Activated T-cell treated with anti-CD3 and anti-CD28 coated beads for 1 hour (primary cell): Measurements from ENCODE around the gene COBL.

Experiments
- DNase-seq: peaks from one replicate; pipeline ENCODE4 v3.0.0-alpha.2; 2020; ENCODE audit warnings: low read depth

The COBL gene

GRCh38 chr7:51043461-51043860 lies 273.1 kb downstream of the COBL start:
- no peak for DNase-seq

- DNase-seq = no peak
These were observed 275.8 kb downstream of the COBL start for GRCh38 chr7:51040787-51041186.

GRCh38 chr7:51038573-51038972 lies 278.0 kb downstream of the COBL start:
- DNase-seq = no peak

GRCh38 chr7:51035716-51036115 lies 280.9 kb downstream of the COBL start:
- no peak for DNase-seq

- no peak for DNase-seq
These were observed 281.9 kb downstream of the COBL start for GRCh38 chr7:51034521-51035264.

- no peak for DNase-seq
These were observed 282.7 kb downstream of the COBL start for GRCh38 chr7:51033727-51034520.

GRCh38 chr7:51031791-51032515 lies 284.7 kb downstream of the COBL start:
- no peak for DNase-seq

- DNase-seq = no peak
These were observed 285.4 kb downstream of the COBL start for GRCh38 chr7:51031216-51031615.

- no peak for DNase-seq
These were observed 286.9 kb downstream of the COBL start for GRCh38 chr7:51029701-51030191.

GRCh38 chr7:51029131-51029530 lies 287.5 kb downstream of the COBL start:
- DNase-seq = no peak

- DNase-seq = no peak
These were observed 288.4 kb downstream of the COBL start for GRCh38 chr7:51027935-51028830.

GRCh38 chr7:51027106-51027934 lies 289.3 kb downstream of the COBL start:
- DNase-seq = no peak

- no peak for DNase-seq
These were observed 290.3 kb downstream of the COBL start for GRCh38 chr7:51026341-51026740.

GRCh38 chr7:51025668-51026067 lies 290.9 kb downstream of the COBL start:
- no peak for DNase-seq

GRCh38 chr7:51024867-51025266 lies 291.7 kb downstream of the COBL start:
- DNase-seq = no peak

- DNase-seq = no peak
These were observed 293.1 kb downstream of the COBL start for GRCh38 chr7:51023547-51023946.

GRCh38 chr7:51022821-51023220 lies 293.8 kb downstream of the COBL start:
- no peak for DNase-seq

GRCh38 chr7:51021906-51022570 lies 294.6 kb downstream of the COBL start:
- DNase-seq = no peak

- no peak for DNase-seq
These were observed 295.7 kb downstream of the COBL start for GRCh38 chr7:51020944-51021343.
